ENCODE results near the gene TNFRSF12A.

Gene TNFRSF12A

DNA sequence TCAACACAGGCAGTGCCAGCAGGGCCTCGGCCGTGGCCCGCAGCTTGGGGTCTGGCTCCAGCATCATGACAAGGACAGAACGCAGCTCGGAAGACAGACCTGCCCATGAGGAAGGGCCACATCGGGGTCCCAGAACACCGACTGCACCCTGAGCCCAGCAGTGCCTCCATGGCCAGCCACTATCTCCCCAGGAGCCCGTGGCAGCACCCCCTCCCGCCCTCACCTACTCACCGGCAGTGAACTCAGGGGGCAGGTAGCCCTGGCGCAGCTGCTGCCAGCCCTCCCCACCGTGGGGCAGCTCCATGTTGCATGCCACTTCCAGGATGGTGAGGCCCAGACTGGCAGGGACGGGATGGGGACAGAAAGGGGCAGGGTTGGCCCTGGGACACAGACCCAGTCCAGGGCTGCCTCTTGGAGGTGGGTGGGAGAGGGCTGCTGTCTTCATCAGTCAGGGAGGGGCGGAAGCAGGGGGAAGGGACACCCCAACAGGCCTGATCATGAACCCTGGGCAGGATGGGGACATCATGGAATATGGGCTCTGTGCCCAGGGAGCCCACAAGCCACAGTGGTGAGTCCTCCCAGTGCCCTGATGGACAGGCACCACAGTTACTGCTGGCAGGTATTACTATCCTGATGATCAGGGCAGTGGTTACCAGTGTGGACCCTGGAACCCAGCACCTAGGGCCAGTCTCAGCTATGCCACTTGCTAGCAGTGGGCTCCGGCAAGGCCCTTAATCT, 45.7 kb upstream of the TNFRSF12A start:
- TF ChIP-seq, protein P1, sequence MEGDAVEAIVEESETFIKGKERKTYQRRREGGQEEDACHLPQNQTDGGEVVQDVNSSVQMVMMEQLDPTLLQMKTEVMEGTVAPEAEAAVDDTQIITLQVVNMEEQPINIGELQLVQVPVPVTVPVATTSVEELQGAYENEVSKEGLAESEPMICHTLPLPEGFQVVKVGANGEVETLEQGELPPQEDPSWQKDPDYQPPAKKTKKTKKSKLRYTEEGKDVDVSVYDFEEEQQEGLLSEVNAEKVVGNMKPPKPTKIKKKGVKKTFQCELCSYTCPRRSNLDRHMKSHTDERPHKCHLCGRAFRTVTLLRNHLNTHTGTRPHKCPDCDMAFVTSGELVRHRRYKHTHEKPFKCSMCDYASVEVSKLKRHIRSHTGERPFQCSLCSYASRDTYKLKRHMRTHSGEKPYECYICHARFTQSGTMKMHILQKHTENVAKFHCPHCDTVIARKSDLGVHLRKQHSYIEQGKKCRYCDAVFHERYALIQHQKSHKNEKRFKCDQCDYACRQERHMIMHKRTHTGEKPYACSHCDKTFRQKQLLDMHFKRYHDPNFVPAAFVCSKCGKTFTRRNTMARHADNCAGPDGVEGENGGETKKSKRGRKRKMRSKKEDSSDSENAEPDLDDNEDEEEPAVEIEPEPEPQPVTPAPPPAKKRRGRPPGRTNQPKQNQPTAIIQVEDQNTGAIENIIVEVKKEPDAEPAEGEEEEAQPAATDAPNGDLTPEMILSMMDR (IDR thresholded peaks at IDR 0.05; ENCODE audit: low read depth, low read length, missing control alignments) = no peak
- H3K4me3 ChIP-seq (ENCODE audit: low read depth, low read length) = no peak overlapping the region
- DNase-seq (ENCODE audit: low read depth) = no peak

DNA sequence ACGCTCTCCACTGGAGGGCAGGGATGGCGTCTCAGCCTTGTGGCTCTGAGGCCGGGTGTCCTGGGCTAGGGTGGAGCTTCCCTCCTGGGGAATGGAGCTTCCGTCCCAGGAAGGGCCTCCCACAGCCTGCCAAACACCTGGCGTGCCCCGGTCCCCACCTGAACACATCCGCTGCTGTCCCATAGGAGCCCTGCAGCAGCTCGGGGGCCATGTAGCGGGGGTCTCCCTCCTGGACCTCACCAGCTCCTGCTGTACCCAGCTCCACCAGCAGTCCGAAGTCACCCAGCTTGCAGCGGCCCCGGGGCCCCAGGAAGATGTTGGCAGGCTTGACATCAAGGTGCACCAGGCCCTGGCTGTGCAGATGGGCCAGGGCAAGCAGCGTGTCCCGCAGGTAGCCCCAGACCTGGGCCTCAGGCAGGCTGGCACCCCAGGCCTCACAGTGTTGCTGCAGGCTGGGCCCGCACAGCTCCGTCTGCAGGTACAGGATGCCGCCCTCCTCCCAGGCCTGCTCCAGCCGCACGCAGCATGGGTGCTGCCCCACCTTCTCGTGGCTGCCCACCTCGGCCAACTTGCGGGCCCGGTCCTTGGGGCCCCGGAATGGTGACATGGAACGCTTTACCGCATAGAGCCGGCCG, 44.9 kb upstream of the TNFRSF12A start:
- no peak for DNase-seq (ENCODE audit: low read depth)
- TF ChIP-seq, protein P1 (IDR thresholded peaks at IDR 0.05; ENCODE audit: low read depth, low read length, missing control alignments) = no peak
- no peak overlapping the region for H3K4me3 ChIP-seq (ENCODE audit: low read depth, low read length)

DNA sequence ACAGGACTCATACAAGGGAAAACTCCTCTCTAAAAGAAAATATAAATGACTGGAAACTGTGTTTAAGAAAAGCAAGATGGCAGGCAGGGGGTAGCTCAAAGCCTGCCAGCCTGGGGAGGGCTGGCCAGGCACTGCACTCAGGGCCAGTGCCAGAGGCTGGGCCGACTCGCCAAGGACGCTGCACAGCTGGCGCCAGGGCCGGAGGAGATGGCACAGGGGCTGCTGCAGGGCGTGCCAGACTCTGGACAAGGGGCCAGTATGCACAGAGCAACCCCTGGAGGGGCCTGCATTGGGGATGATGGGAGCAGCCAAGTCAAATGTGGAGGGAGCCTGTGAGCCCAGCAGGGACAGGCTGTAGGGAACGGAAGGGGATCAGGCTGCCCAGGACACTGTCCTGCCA, 44.0 kb upstream of the TNFRSF12A start:
- no peak overlapping the region for H3K4me3 ChIP-seq (ENCODE audit: low read depth, low read length)
- no peak for DNase-seq (ENCODE audit: low read depth)
- TF ChIP-seq, protein P1 (IDR thresholded peaks at IDR 0.05; ENCODE audit: low read depth, low read length, missing control alignments) = no peak

DNA sequence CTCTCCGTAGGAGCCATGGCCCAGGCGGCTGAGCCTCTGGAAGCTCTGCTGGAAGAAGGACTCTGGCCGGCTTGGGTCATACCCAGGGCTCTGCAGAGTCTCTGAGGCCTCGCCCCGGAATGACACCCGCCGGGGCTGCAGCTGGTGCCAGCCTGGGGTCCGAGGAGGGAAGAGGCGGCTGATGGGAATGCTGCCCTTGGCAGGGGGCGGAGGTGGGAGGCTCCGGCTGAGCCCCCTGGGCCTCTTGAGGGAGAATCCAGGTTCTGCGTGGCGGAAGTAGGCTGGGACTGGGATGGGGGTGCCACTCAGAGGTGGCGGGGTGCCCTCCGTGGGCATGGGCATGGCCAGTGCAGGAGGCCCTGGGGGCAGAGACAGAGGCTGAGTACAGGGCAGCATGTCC, 43.5 kb upstream of the TNFRSF12A start:
- no peak overlapping the region for H3K4me3 ChIP-seq (ENCODE audit: low read depth, low read length)
- TF ChIP-seq, protein P1 (IDR thresholded peaks at IDR 0.05; ENCODE audit: low read depth, low read length, missing control alignments) = no peak
- DNase-seq (ENCODE audit: low read depth) = no peak

DNA sequence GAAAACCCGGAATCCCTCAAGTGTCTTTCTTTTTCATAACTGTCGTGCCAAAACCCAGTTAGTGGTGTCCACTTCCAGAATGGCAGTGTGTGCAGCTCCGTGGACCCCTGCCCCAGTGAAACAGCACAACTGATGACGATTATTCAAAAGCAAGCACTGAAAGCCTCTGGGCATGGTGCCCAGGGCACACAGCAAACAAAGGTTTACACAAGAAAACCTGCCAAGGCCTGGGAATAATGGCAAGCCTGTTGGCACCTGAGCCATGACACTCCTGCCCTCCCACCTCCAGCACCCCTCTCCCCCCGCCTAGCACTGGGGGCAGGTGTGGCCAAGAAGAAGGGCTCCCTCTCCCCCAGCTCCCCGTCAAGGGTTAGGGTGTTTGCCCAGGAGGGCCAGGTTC, 42.7 kb upstream of the TNFRSF12A start:
- H3K4me3 ChIP-seq (ENCODE audit: low read depth, low read length) = no peak overlapping the region
- DNase-seq (ENCODE audit: low read depth) = no peak
- TF ChIP-seq, protein P1 (IDR thresholded peaks at IDR 0.05; ENCODE audit: low read depth, low read length, missing control alignments) = no peak

DNA sequence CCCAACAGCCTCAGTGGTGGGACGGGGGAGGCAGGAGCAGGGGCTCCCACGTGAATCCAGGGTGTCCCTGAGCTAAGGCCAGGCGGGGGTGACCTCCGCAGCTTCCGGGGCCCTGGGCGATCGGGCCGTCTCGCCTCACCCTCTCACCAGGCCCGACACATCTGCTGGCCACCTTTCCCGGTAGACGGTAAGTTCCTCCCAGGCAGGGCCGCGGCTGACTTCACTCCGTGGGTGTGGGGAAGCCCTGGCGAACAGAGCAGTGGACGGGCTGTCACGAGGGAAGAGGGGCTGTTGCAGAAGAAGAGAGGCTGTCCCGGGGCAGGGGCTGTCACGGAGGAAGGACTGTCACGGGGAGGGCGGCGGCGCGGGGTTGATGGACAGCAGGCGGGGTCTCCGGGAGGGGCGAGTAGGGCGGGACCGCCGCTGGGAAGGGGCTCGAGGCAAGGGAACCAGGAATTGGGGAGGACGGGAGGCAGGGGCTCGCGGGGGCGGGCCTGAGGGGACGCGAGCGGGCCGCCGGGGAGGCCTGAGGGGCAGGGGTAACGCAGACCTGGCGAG, 40.4 kb upstream of the TNFRSF12A start:
- no peak for DNase-seq (ENCODE audit: low read depth)
- peak overlapping the region; percentile 87 for H3K4me3 ChIP-seq (ENCODE audit: low read depth, low read length)
- TF ChIP-seq, protein P1 (IDR thresholded peaks at IDR 0.05; ENCODE audit: low read depth, low read length, missing control alignments) = no peak

All from GM12864 (cell line).